GM12878 (cell line): ENCODE results near the gene ZDHHC14. TPM values are rescaled to one million over a fixed set of nuclear protein-coding genes. Genes with fewer than 3 reads are reported as not detected.

Experiments used
- ATAC-seq: fragments of 200-7000 bp; cut with Tn5 transposase; 3 replicates; pipeline ENCODE4 v1.9.1; 2020; ENCODE audit warnings: mild to moderate bottlenecking, moderate library complexity
- BruUV-seq: library from RNA; stranded (reverse); fragments of 400-500 nt; replicated peaks from 2 replicates; lab custom pipeline; 2021; lab: Mats Ljungman, UMichigan
- CTCF ChIA-PET: fragments of 300-600 bp; sonication (Branson Sonifier 250); formaldehyde crosslinking; extraction: SDS; loops from one replicate; lab custom pipeline; 2021; ENCODE audit warnings: inconsistent platforms; lab: Yijun Ruan, JAX
- POLR2A ChIA-PET: fragments of 350-600 bp; formaldehyde crosslinking; extraction: SDS; loops from one replicate; lab custom pipeline; 2021; ENCODE audit warnings: inconsistent platforms; lab: Charles Lee
- RAD21 ChIA-PET: fragments of 300-600 bp; sonication (Branson Sonifier 250); formaldehyde crosslinking; loops from one replicate; lab custom pipeline; 2023; ENCODE audit warnings: antibody characterized with exemption; ENCODE audit not compliant: unreplicated experiment; lab: Charles Lee
- SMC1A ChIA-PET: fragments of 300-600 bp; sonication (Branson Sonifier 250); formaldehyde crosslinking; loops from one replicate; lab custom pipeline; 2023; ENCODE audit not compliant: unreplicated experiment, uncharacterized antibody; lab: Charles Lee
- DNase-seq: peaks from one replicate; pipeline ENCODE4 v3.0.0-alpha.2; 2011; ENCODE audit warnings: low read depth, low spot score
- FAIRE-seq: peaks from 3 replicates; lab custom pipeline; 2011; peaks lifted over from hg19 to GRCh38; lab: Jason Lieb, UNC
- H2AFZ ChIP-seq: 2 replicates; pipeline ENCODE4 v1.6.0; 2011; ENCODE audit warnings: low read depth, low read length, control low read depth; ENCODE audit not compliant: control insufficient read depth
- H3K27ac ChIP-seq: 2 replicates; pipeline ENCODE4 v1.5.1; 2011; ENCODE audit warnings: control low read depth; ENCODE audit not compliant: control insufficient read depth, insufficient read depth
- H3K27me3 ChIP-seq, 2 experiments: replicated peaks in 1 of 2; 2 replicates each; pipeline versions ENCODE4 v1.6.0 to v1.6.1; 2011; ENCODE audit warnings: low read length in 1 of 2; ENCODE audit not compliant: control insufficient read depth in 2 of 2, insufficient read depth in 2 of 2
- H3K36me3 ChIP-seq, 2 experiments: 2 replicates each; pipeline ENCODE4 v1.5.1; 2011; ENCODE audit warnings: low read length in 1 of 2; ENCODE audit not compliant: control insufficient read depth in 2 of 2, insufficient read depth in 2 of 2
- H3K4me1 ChIP-seq: 2 replicates; pipeline ENCODE4 v1.6.1; 2011; ENCODE audit warnings: mild to moderate bottlenecking, low read length, moderate library complexity, mixed read lengths; ENCODE audit not compliant: control insufficient read depth, insufficient read depth
- H3K4me2 ChIP-seq: 2 replicates; pipeline ENCODE4 v1.6.0; 2011; ENCODE audit warnings: control low read depth; ENCODE audit not compliant: control insufficient read depth, insufficient read depth
- H3K4me3 ChIP-seq: fragments of 200-600 bp; sonication (generic); 2 replicates; pipeline ENCODE4 v1.5.1; 2016
- H3K79me2 ChIP-seq: 2 replicates; pipeline ENCODE4 v1.6.0; 2011; ENCODE audit warnings: low read length; ENCODE audit not compliant: control insufficient read depth, insufficient read depth
- H3K9ac ChIP-seq: 2 replicates; pipeline ENCODE4 v1.8.0; 2011; ENCODE audit warnings: low read length, control low read depth, mixed read lengths; ENCODE audit not compliant: control insufficient read depth, insufficient read depth
- H3K9me3 ChIP-seq: replicated peaks from 3 replicates; pipeline ENCODE4 v1.5.1; 2011; ENCODE audit warnings: mild to moderate bottlenecking, low read length; ENCODE audit not compliant: control insufficient read depth, insufficient read depth
- H4K20me1 ChIP-seq: 2 replicates; pipeline ENCODE4 v1.6.0; 2011; ENCODE audit not compliant: control insufficient read depth, insufficient read depth
- CBX3 ChIP-seq: fragments of 200-600 bp; sonication (generic); IDR thresholded peaks from 2 replicates; pipeline ENCODE4 v1.6.1; 2016; ENCODE audit warnings: low read depth, borderline replicate concordance
- CHD2 ChIP-seq: IDR thresholded peaks from 2 replicates; pipeline ENCODE4 v1.6.1; 2011; ENCODE audit warnings: low read depth, low read length, improper control_type of control experiment, borderline replicate concordance
- ESRRA ChIP-seq: IDR thresholded peaks from 2 replicates; pipeline ENCODE4 v1.6.1; 2012; ENCODE audit warnings: mild to moderate bottlenecking, low read length, improper control_type of control experiment
- EZH2 ChIP-seq: IDR thresholded peaks from 2 replicates; pipeline ENCODE4 v1.6.1; 2012; ENCODE audit warnings: low read depth, mild to moderate bottlenecking, control low read depth, inconsistent platforms, low read length, borderline replicate concordance; ENCODE audit not compliant: control insufficient read depth
- HDGF ChIP-seq: fragments of 450-650 bp; IDR thresholded peaks from 2 replicates; pipeline ENCODE4 v1.6.1; 2016; ENCODE audit warnings: antibody characterized with exemption
- POU2F2 ChIP-seq: IDR thresholded peaks from 3 replicates; pipeline ENCODE4 v1.6.1; 2011; ENCODE audit warnings: low read depth, mild to moderate bottlenecking, low read length, borderline replicate concordance
- ZBED1 ChIP-seq: IDR thresholded peaks from 2 replicates; pipeline ENCODE4 v1.6.1; 2016; ENCODE audit warnings: borderline replicate concordance
- WGBS: methylation state at CpG from one replicate; pipeline ENCODE4 v1.1.6; 2016; ENCODE audit warnings: low lambda C conversion rate; ENCODE audit not compliant: insufficient replicate concordance, insufficient coverage; ENCODE audit errors: missing lambda C conversion rate; 5-methylcytosine and 5-hydroxymethylcytosine counted together
- in situ Hi-C: fragments of 300-500 bp; cut with MboI; formaldehyde crosslinking; loops from 9 replicates; pipeline ENCODE4 v1.14.3; 2018; ENCODE audit warnings: mixed read lengths
- intact Hi-C: fragments of 100-400 bp; cut with micrococcal nuclease; formaldehyde crosslinking; loops from one replicate; pipeline ENCODE4 v1.14.2; 2022; ENCODE audit not compliant: unreplicated experiment
- polyA plus RNA-seq, 11 experiments: library from polyadenylated mRNA; depleted of rRNA in 4 of 11; unstranded in 6 of 11; stranded (reverse) in 5 of 11; fragments of >200 nt; fragmentation: Nextera tagmentation in 4 of 11; fragmentation: Illumina TruSeq in 1 of 11; extraction: Ambion mirVana in 4 of 11; extraction: Trizol in 1 of 11; gene quantifications; 1 replicate in 1 of 11; 2 replicates in 10 of 11; pipeline versions ENCODE4 v1.2.1 to v1.2.3, GENCODE V29; 2011 to 2016; ENCODE audit warnings: inconsistent platforms in 2 of 11, missing spikeins in 2 of 11, low read depth in 1 of 11
- total RNA-seq, 4 experiments: library from RNA; depleted of rRNA in 3 of 4; stranded (reverse); fragments of >200 nt in 3 of 4; fragmentation: Illumina TruSeq in 1 of 4; extraction: Trizol in 1 of 4; gene quantifications; 2 replicates each; pipeline versions ENCODE4 v1.2.1 to v1.2.3, GENCODE V29; 2013 to 2021
- TF ChIP-seq, protein P1 (sequence below): IDR thresholded peaks from 2 replicates; pipeline ENCODE4 v1.6.1; 2011; ENCODE audit warnings: mild to moderate bottlenecking, low read depth, low read length, moderate library complexity; ENCODE audit not compliant: insufficient replicate concordance

The ZDHHC14 gene
- total and polyA plus RNA-seq, 10 of the 15 experiments (the other 5 are each of a cell fraction or from before 2014, with no cell fraction given): 0.15 to 16.0 (median 0.76) TPM; not detected in 1

DNA sequence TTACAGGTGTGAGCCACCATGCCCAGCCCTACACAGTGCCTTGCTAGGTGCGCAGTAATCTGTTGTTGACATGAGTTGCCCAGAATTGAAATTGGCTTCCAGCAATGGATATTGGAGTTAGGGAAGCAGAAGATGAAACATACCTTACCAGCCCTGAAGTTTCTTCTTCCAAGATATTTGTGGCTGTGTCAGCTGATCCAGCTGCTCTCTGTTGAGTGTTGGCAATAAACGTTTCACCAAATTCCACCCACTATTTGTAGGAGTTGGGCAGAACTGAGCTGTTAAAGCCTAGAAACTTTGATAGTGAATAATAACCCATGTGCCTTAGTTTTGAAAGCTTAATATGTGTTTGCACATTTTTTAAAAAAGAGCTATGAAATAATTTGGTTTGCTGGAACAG lies 223.8 kb downstream of the ZDHHC14 start:
- DNase-seq (no peak), ATAC-seq (no peak)
- H3K79me2 ChIP-seq: no peaks in the 10 kb centered on the region
- 64% methylated on average over 2 of the region's 2 CpGs for WGBS
- H3K4me1 ChIP-seq: no peaks in the 10 kb centered on the region; the same call in 1 of the 2 replicates
- H2AFZ ChIP-seq: no peak overlapping the region
- TF ChIP-seq CHD2 (no peak), POU2F2 (no peak), EZH2 (no peak), CBX3 (no peak), ESRRA (no peak), ZBED1 (no peak), HDGF (no peak)
- TF ChIP-seq, protein P1, sequence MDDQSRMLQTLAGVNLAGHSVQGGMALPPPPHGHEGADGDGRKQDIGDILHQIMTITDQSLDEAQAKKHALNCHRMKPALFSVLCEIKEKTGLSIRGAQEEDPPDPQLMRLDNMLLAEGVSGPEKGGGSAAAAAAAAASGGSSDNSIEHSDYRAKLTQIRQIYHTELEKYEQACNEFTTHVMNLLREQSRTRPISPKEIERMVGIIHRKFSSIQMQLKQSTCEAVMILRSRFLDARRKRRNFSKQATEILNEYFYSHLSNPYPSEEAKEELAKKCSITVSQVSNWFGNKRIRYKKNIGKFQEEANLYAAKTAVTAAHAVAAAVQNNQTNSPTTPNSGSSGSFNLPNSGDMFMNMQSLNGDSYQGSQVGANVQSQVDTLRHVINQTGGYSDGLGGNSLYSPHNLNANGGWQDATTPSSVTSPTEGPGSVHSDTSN: no peak
- TF ChIP-seq, all 136 proteins: peak for 0
- no peaks in the 10 kb centered on the region for H3K36me3 ChIP-seq
- no peaks in the 10 kb centered on the region; a peak in 1 of 4 replicates for H3K27me3 ChIP-seq
- no peak overlapping the region for H3K27ac ChIP-seq
- H3K4me2 ChIP-seq: no peak overlapping the region
- no peak overlapping the region for H3K9ac ChIP-seq
- no peak for FAIRE-seq
- BruUV-seq: no TSS peak
- no peak overlapping the region for H3K4me3 ChIP-seq
- no peaks in the 10 kb centered on the region for H4K20me1 ChIP-seq
- ChIA-PET CTCF (interaction anchor here (1.2 to 2.3 kb wide), 2 partner anchors 8 kb away, joined by 3 to 8 read pairs; no protein-coding TSS in a partner anchor), SMC1A (interaction anchor here (0.7 to 1.2 kb wide), 5 partner anchors 9 to 290 kb away, joined by 3 read pairs; no protein-coding TSS in a partner anchor), POLR2A (interaction anchor here (0.6 kb wide), 1 partner anchor 1503 kb away, joined by 4 read pairs; no protein-coding TSS in a partner anchor), RAD21 (interaction anchor here (0.9 to 1.3 kb wide), 2 partner anchors 62 to 144 kb away, joined by 3 to 4 read pairs; no protein-coding TSS in a partner anchor)
- intact Hi-C loops: no loop called here
- in situ Hi-C loops: loop anchor here (10.0 kb wide), 1 partner anchor 290 kb away; no protein-coding TSS in a partner anchor
- no peaks in the 10 kb centered on the region for H3K9me3 ChIP-seq
